ENCODE data around the gene MTHFSD.
"Not testable (repeated sequence)": the region's sequence is repeated elsewhere in the genome, so short reads cannot be mapped to it uniquely, and the experiment has no call there.

The MTHFSD gene, protein sequence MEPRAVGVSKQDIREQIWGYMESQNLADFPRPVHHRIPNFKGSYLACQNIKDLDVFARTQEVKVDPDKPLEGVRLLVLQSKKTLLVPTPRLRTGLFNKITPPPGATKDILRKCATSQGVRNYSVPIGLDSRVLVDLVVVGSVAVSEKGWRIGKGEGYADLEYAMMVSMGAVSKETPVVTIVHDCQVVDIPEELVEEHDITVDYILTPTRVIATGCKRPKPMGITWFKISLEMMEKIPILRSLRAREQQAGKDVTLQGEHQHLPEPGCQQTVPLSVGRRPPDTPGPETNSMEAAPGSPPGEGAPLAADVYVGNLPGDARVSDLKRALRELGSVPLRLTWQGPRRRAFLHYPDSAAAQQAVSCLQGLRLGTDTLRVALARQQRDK

GRCh38 chr16:86554917-86555703 is at the start of gene MTHFSD:
Gene MTHFSD (minus strand): TSS chr16:86555235. CDS start chr16:86555184, 51 bp downstream.
- peak; percentile 88 for DNase-seq

DNA sequence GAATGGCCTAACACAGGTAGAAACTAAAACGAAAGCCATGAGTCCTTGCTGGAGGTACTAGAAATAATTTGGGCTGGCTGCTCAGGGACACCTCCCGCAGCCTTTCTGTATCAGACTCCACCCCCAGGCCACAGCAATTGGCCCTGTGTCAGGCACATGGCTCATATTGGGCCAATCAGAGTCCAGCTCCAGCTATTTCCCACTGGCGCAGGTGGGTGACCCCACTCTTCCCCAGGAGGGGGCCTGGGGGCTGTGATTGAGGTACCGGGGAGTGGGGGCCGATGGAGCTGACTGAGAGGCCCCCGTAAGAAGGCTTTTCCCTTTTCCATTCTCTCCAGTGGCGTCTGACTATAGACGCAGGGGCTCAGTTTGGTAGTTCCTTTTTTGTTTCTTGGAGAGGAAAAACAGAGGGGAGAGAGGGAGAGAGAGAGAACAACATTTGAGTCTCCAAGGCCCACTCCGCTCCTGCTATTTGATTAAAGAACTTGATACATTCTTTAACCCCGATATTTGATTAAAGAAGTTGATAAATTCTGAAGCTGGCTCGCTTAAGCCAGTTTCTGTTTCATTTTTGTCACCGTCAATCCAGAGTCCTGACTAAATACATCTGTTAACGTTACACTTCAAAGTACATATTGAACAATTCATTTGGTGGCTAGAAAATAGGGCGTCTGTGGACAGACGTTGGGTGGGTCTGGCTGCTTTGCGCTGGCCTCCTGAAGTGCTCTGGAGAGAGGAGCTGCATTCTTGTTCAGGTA is 49.6 kb upstream of the MTHFSD start:
- no peak for DNase-seq

GRCh38 chr16:86602521-86602920 is 47.5 kb upstream of the MTHFSD start:
- DNase-seq, result no peak

DNA sequence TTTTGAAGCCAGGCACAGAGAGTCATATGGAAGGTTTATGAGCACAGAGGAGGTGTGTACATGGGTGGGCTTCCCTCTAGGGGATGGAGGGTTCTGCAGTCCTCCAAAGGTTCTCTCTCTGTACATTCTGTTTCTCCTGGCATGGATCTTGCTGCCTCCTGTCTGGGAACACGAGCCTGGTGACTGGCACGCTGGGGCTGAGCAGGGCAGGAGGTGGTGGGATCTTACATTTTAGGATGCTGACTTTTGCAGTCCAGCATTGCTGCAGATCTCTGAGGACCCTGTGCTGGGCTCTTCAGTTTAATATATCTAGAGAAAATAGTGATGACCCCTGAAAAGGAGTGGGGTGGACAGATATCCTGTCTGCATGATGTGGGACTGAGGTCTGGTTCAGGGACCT is 46.3 kb upstream of the MTHFSD start:
- no peak for DNase-seq

- peak; percentile 72 for DNase-seq
These were observed 43.9 kb upstream of the MTHFSD start for GRCh38 chr16:86598607-86599565.

DNA sequence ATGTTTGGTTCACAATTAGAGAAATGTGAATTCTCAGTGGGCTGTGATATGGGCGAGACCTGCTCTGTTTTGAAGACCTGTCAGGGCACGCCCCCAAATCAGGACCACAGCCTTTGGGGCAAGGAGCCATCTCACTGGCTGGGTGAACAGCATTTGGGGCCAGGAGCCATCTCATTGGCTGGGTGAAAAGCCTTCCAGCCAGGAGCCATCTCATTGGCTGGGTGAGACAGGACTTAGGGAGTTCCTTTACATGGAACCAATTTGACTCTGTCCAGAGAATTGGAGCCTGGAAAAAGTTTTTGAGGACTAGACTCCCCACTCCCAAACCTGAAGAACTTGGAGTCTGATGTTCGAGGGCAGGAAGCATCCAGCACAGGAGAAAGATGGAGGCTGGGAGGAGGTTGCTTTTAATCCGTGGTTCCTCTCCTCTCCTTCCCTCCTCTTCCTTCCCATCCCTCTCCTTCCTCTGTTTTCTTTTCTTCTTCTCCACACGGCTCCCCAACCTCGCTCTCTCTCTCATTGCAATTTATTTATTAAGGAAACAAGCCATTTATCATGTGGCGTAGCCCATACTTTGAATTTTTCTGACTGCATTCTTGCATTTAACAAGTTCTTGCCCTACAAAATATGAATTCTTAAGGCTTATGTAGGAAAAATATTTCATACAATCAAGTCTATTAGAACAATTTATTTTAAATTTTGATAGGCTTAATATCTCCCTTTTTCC is 43.0 kb upstream of the MTHFSD start:
- peak; percentile 31 for DNase-seq

GRCh38 chr16:86597126-86597879 is 42.3 kb upstream of the MTHFSD start:
- no peak for DNase-seq

- peak; percentile 43 for DNase-seq
These were observed 41.1 kb upstream of the MTHFSD start for GRCh38 chr16:86595983-86596605.

- no peak for DNase-seq
These were observed 39.7 kb upstream of the MTHFSD start for GRCh38 chr16:86594721-86595120.

GRCh38 chr16:86593913-86594620 is 39.0 kb upstream of the MTHFSD start:
- DNase-seq, result no peak

DNA sequence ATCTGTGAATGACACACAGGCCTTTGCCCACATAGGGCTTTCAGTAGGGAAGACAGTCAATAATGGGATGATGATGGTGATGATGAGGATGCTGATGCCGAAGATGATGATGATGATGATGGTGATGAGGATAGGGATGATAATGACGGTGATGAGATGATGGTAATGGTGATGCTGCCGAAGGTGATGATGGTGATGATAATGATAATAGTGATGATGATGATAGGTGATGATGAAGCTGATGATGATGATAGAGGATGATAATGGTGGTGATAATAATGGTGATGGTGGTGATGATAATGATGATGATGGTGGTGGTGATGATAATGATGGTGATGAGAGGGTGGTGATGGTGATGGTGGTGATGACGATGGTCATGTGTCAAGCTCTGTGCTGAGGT is 36.2 kb upstream of the MTHFSD start:
- no peak for DNase-seq

GRCh38 chr16:86590501-86591144 is 35.6 kb upstream of the MTHFSD start:
- DNase-seq, result peak; percentile 87

- not testable (repeated sequence) for DNase-seq
These were observed 32.9 kb upstream of the MTHFSD start for GRCh38 chr16:86587955-86588354.

DNA sequence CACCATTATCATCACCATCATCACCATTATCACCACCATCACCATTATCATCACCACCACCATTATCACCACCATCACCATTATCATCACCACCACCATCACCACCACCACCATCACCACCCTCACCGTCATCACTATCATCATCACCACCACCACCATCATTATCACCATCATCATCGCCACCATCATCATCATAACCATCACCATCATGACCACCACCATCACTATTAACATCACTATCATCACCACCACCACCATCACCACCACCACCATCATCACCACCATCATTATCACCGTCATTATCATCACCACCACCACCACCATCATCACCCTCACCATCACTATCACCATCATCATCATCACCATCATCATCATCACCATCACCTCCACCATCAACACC is 32.5 kb upstream of the MTHFSD start:
- DNase-seq, result no peak

- DNase-seq, result peak; percentile 88
These were observed 31.0 kb upstream of the MTHFSD start for GRCh38 chr16:86585821-86586611.

- peak; percentile 78 for DNase-seq
These were observed 30.0 kb upstream of the MTHFSD start for GRCh38 chr16:86584726-86585721.
